Gastroesophageal sphincter (tissue), 4 donors: ENCODE data around the gene KIF13A. TPM values are rescaled to one million over a fixed set of nuclear protein-coding genes. Genes with fewer than 3 reads are reported as not detected.
"Not testable (repeated sequence)": the region's sequence is repeated elsewhere in the genome, so short reads cannot be mapped to it uniquely, and the experiment has no call there.

Experiments
- ATAC-seq: fragments of 150-250 bp; one replicate; pipeline ENCODE4 v1.9.1; 2016; ENCODE audit warnings: mild to moderate bottlenecking, moderate library complexity
- H3K27ac ChIP-seq, 4 donors: fragments of 200-600 bp; sonication (generic) in 3 of 4; 1 replicate in 3 of 4; 2 replicates in 1 of 4; pipeline ENCODE4 v1.5.1; 2016 to 2019
- H3K27me3 ChIP-seq: fragments of 200-600 bp; sonication (generic); one replicate; pipeline ENCODE4 v1.5.1; 2019
- H3K36me3 ChIP-seq, 2 donors: fragments of 200-600 bp; sonication (generic); one replicate each; pipeline ENCODE4 v1.5.1; 2019; ENCODE audit warnings: control low read depth in 1 of 2
- H3K4me1 ChIP-seq, 3 donors: fragments of 200-600 bp; sonication (generic); 1 replicate in 2 of 3; 2 replicates in 1 of 3; pipeline ENCODE4 v1.5.1; 2016 to 2019; ENCODE audit warnings: control low read depth in 2 of 3
- H3K4me3 ChIP-seq, 2 donors: fragments of 200-600 bp; sonication (generic); one replicate each; pipeline ENCODE4 v1.5.1; 2019; ENCODE audit warnings: mild to moderate bottlenecking in 1 of 2, moderate library complexity in 1 of 2
- H3K9me3 ChIP-seq, 3 donors: fragments of 200-600 bp; sonication (generic); one replicate each; pipeline ENCODE4 v1.5.1; 2017 to 2019; ENCODE audit warnings: control low read depth in 2 of 3
- EP300 ChIP-seq: sonication (generic); formaldehyde crosslinking; IDR thresholded peaks from one replicate; pipeline ENCODE4 v1.6.1; 2017; ENCODE audit warnings: antibody characterized with exemption, mild to moderate bottlenecking
- POLR2A ChIP-seq, 2 donors: fragments of 450-650 bp; IDR thresholded peaks; one replicate each; pipeline ENCODE4 v1.6.1; 2017; ENCODE audit warnings: antibody characterized with exemption in 2 of 2, mild to moderate bottlenecking in 2 of 2, moderate library complexity in 1 of 2
- POLR2AphosphoS5 ChIP-seq: sonication (generic); formaldehyde crosslinking; IDR thresholded peaks from one replicate; pipeline ENCODE4 v1.6.1; 2017; ENCODE audit warnings: antibody characterized with exemption
- WGBS, 2 donors: methylation state at CpG; one replicate each; pipeline ENCODE4 v1.1.5; 2018; ENCODE audit warnings: low coverage in 1 of 2; 5-methylcytosine and 5-hydroxymethylcytosine counted together
- total RNA-seq, 4 donors: library from RNA; depleted of rRNA; stranded (reverse); fragments of >200 nt; gene quantifications; one replicate each; pipeline ENCODE4 v1.1.0, GENCODE V29; 2016
- TF ChIP-seq, protein P1 (sequence below), 4 experiments: fragments of 200-600 bp in 2 of 4; fragments of 450-650 bp in 2 of 4; sonication (generic) in 1 of 4; IDR thresholded peaks; one replicate each; pipeline ENCODE4 v1.5.1; 2017 to 2019; ENCODE audit warnings: antibody characterized with exemption in 4 of 4, mild to moderate bottlenecking in 2 of 4, moderate library complexity in 2 of 4

The KIF13A gene
- total RNA-seq, 4 donors from 2014 or later, result 67.7 to 98.9 (median 84.1) TPM

DNA sequence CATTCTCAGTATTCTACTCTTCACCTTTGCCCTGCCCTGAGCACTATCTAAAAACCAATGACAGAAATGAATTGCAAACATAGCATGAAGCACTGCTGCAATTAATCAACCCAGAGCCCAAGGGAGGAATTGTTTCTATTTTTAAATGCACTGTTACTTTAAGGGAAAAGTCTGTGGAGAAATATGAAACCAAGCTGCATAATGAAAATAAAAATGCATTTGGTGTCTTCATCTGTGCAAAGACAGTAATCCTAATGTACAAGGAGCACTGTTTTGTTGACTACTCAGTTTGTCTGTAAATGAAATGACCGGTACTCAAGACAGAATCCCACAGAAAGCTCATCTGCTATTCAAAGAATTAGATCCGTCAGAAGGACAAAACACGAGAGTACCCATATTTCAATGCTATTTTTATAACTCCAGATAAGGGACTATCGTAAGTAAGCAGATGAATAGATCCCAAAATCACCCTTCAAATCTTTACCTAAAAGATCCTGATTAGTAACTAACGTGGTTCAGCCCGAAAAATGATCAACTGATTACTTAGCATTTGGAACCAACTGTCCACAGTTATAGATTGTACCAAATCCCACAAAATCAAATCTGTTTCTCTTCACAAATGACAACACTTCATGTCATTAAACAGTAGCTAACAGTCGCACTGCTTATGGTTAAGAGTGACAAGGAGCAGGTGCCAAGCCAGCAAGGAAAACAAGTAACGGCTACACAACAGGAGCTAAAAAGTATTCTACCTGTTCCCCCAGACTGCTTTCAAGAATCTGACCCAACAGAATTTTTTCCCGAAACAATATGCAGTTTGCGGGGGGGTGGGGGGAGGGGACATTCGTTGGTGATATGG, 2.4 kb downstream of the KIF13A start:
- WGBS, 2 donors, result 0 to 9% methylated on average over 10 to 11 of the region's 11 CpGs
- peak overlapping the region in 3 of 4 donors; percentile 97 to 99 (median 98) for H3K27ac ChIP-seq
- H3K9me3 ChIP-seq, result no peaks in the 10 kb centered on the region
- ATAC-seq, result no peak
- no peaks in the 10 kb centered on the region for H3K27me3 ChIP-seq
- H3K36me3 ChIP-seq, result no peaks in the 10 kb centered on the region
- H3K4me1 ChIP-seq, result peaks cover 0 to 73% (median 3%) of the 10 kb centered on the region in 3 donors
- H3K4me3 ChIP-seq, result peak overlapping the region; percentile 87 to 94
- no peak for TF ChIP-seq POLR2AphosphoS5
- TF ChIP-seq, protein P1, sequence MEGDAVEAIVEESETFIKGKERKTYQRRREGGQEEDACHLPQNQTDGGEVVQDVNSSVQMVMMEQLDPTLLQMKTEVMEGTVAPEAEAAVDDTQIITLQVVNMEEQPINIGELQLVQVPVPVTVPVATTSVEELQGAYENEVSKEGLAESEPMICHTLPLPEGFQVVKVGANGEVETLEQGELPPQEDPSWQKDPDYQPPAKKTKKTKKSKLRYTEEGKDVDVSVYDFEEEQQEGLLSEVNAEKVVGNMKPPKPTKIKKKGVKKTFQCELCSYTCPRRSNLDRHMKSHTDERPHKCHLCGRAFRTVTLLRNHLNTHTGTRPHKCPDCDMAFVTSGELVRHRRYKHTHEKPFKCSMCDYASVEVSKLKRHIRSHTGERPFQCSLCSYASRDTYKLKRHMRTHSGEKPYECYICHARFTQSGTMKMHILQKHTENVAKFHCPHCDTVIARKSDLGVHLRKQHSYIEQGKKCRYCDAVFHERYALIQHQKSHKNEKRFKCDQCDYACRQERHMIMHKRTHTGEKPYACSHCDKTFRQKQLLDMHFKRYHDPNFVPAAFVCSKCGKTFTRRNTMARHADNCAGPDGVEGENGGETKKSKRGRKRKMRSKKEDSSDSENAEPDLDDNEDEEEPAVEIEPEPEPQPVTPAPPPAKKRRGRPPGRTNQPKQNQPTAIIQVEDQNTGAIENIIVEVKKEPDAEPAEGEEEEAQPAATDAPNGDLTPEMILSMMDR (IDR thresholded peaks at IDR 0.05), result no peak
- no peak for TF ChIP-seq POLR2A (IDR thresholded peaks at IDR 0.05)
- TF ChIP-seq EP300, result no peak

DNA sequence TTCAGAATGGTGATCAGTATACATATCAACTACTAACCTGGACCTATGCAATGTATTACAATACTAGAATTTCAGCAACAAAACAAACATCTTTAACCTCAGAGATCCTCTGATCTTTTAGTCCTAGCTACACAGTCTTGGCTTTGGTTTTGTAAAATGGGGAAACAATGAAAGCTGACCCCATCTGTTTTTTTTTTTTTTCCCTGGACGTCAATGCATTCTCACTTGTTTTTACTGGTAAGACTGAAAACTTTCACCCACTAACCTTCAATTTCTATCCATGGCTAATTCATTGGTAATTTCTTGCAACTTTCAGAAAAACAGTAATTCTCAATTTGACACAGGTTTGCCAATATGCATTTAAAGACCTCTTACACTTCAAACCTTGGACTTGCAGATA, 3.0 kb downstream of the KIF13A start:
- Histone ChIP-seq H3K27ac (peak overlapping the region in 2 of 4 donors; percentile 97 to 99), H3K36me3 (no peaks in the 10 kb centered on the region), H3K9me3 (no peaks in the 10 kb centered on the region), H3K27me3 (no peaks in the 10 kb centered on the region), H3K4me1 (peaks cover 0 to 77% (median 3%) of the 10 kb centered on the region in 3 donors), H3K4me3 (peak overlapping the region; percentile 87 to 94)
- ATAC-seq, result no peak
- no peak for TF ChIP-seq POLR2A (IDR thresholded peaks at IDR 0.05)
- TF ChIP-seq, protein P1 (IDR thresholded peaks at IDR 0.05), result no peak
- no peak for TF ChIP-seq EP300
- WGBS, 2 donors, result 6 to 15% methylated on average over 1 of the region's 1 CpG

DNA sequence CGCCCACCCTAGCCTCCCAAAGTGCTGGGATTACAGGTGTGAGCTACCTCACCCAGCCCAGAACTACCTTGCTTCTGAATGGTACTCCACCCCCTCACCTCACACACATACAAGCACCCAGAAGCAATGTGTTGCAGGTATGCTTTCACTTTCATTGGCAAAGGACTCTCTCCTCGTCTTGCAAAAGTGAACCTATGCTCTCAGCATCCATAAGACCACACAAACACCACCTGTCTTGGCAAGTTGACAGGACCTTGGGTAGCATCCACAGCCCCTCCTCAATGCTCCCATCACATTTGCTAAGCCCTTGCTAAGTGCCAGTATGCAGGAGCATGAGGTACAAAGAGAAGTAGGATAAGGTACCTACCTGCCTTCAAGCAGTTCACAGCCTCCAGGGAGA, 3.7 kb downstream of the KIF13A start:
- no peak for ATAC-seq
- Histone ChIP-seq H3K4me1 (peaks cover 0 to 77% (median 3%) of the 10 kb centered on the region in 3 donors), H3K27me3 (no peaks in the 10 kb centered on the region), H3K9me3 (no peaks in the 10 kb centered on the region), H3K4me3 (no peak overlapping the region), H3K27ac (peak overlapping the region in 1 of 4 donors; percentile 7), H3K36me3 (no peaks in the 10 kb centered on the region)
- TF ChIP-seq, protein P1 (IDR thresholded peaks at IDR 0.05), result no peak
- TF ChIP-seq POLR2A (IDR thresholded peaks at IDR 0.05), result no peak
- TF ChIP-seq POLR2AphosphoS5, result no peak
- no peak for TF ChIP-seq EP300
- WGBS, 2 donors, result 60 to 80% methylated on average over 1 of the region's 2 CpGs

DNA sequence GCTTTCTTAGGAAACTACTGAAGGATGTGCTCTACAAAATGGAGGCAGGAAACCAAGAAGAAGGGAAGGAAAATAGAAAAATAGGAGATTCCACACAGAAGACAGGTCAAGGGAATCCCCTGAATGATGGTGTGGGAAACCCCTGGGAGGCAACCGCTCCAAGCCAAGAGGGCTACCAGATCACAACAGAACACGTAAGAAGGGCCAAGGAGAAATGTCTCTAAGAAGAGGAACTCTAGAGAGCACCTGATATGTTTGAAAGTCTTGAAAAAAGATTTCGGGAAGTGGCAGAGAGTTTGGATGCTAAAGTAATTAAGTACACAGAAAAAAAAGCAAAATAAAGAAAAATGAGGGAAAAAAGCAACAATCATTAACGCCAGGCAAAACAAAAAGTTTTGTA, 7.1 kb downstream of the KIF13A start:
- TF ChIP-seq POLR2AphosphoS5, result no peak
- ATAC-seq, result no peak
- Histone ChIP-seq H3K4me1 (peaks cover 0 to 65% (median 0%) of the 10 kb centered on the region in 3 donors), H3K27me3 (no peaks in the 10 kb centered on the region), H3K4me3 (no peak overlapping the region), H3K9me3 (no peaks in the 10 kb centered on the region), H3K36me3 (no peaks in the 10 kb centered on the region), H3K27ac (no peak overlapping the region)
- WGBS, 2 donors, result 67 to 71% methylated on average over 1 to 3 of the region's 4 CpGs

DNA sequence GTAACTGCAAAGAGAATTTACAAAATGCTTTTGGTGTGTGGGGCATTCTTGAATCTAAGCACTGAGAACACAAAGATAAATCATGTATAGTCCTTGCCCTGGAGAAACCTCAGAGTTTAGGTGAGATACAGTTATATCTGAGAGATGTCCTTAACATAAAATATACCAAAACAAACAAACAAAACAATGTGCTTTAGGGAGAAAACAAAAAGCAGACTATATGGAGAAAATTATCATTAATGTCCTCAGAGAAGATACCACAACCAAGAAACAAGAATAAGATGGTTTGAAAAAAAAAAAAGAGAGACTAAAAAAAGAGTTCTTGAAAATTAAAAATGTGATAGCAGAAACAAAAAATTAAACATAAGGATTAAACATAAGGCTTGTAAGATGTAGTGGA, 8.0 kb downstream of the KIF13A start:
- Histone ChIP-seq H3K27ac (peak overlapping the region in 1 of 4 donors; percentile 16), H3K9me3 (no peaks in the 10 kb centered on the region), H3K36me3 (no peaks in the 10 kb centered on the region), H3K4me3 (no peak overlapping the region), H3K27me3 (no peaks in the 10 kb centered on the region), H3K4me1 (peaks cover 0 to 65% (median 0%) of the 10 kb centered on the region in 3 donors)
- no peak for TF ChIP-seq POLR2AphosphoS5
- TF ChIP-seq EP300, result no peak
- TF ChIP-seq POLR2A (IDR thresholded peaks at IDR 0.05), result no peak
- TF ChIP-seq, protein P1 (IDR thresholded peaks at IDR 0.05), result no peak
- no peak for ATAC-seq

DNA sequence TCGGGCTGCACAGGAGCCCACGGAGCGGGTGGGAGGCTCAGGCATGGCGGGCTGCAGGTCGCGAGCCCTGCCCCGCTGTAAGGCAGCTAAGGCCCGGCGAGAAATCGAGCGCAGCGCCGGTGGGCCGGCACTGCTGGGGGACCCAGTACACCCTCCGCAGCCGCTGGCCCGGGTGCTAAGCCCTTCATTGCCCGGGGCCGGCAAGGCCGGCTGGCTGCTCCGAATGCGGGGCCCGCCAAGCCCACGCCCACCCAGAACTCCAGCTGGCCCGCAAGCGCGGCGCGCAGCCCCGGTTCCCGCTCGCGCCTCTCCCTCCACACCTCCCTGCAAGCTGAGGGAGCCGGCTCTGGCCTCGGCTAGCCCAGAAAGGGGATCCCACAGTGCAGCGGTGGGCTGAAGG, 11.2 kb downstream of the KIF13A start:
- not testable (repeated sequence) for ATAC-seq, H3K27ac ChIP-seq, H3K36me3 ChIP-seq, H3K9me3 ChIP-seq, H3K27me3 ChIP-seq, H3K4me3 ChIP-seq
- WGBS, 2 donors, result no CpG with 5 or more reads among the region's 36 CpGs
- H3K4me1 ChIP-seq, result peaks cover 5 to 70% (median 19%) of the 10 kb centered on the region in 3 donors
